H9 (cell line): ENCODE results near the gene EPB41L4A. TPM values are rescaled to one million over a fixed set of nuclear protein-coding genes. Genes with fewer than 3 reads are reported as not detected.

Experiments
- DNase-seq: peaks from one replicate; pipeline ENCODE4 v3.0.0-alpha.2; 2017
- H2AFZ ChIP-seq: one replicate; pipeline ENCODE4 v1.6.1; 2013; ENCODE audit warnings: mild to moderate bottlenecking, low read length, control low read depth, moderate library complexity
- H2AK5ac ChIP-seq: 2 replicates; pipeline ENCODE4 v1.6.1; 2013; ENCODE audit warnings: low read length, control low read depth, mixed read lengths; ENCODE audit not compliant: insufficient read length
- H2BK120ac ChIP-seq: one replicate; pipeline ENCODE4 v1.6.1; 2013; ENCODE audit warnings: low read depth, mild to moderate bottlenecking, low read length, control low read depth, inconsistent platforms; ENCODE audit not compliant: poor library complexity, severe bottlenecking
- H2BK12ac ChIP-seq: 2 replicates; pipeline ENCODE4 v1.6.1; 2013; ENCODE audit warnings: low read length, control low read depth, mixed read lengths, low read depth; ENCODE audit not compliant: insufficient read length
- H2BK15ac ChIP-seq: 2 replicates; pipeline ENCODE4 v1.6.1; 2013; ENCODE audit warnings: low read depth, low read length, control low read depth
- H2BK20ac ChIP-seq: one replicate; pipeline ENCODE4 v1.6.1; 2013; ENCODE audit warnings: low read depth, mild to moderate bottlenecking, low read length, control low read depth, inconsistent platforms; ENCODE audit not compliant: poor library complexity, severe bottlenecking
- H2BK5ac ChIP-seq: 2 replicates; pipeline ENCODE4 v1.6.1; 2013; ENCODE audit warnings: low read length, control low read depth, mixed read lengths; ENCODE audit not compliant: insufficient read length
- H3K14ac ChIP-seq: 2 replicates; pipeline ENCODE4 v1.6.1; 2013; ENCODE audit warnings: low read length, control low read depth; ENCODE audit not compliant: insufficient read depth
- H3K18ac ChIP-seq: 2 replicates; pipeline ENCODE4 v1.6.1; 2013; ENCODE audit warnings: low read depth, mild to moderate bottlenecking, mixed read lengths, low read length, control low read depth; ENCODE audit not compliant: insufficient read length
- H3K23ac ChIP-seq: 2 replicates; pipeline ENCODE4 v1.6.1; 2013; ENCODE audit warnings: low read length, control low read depth, mixed read lengths, low read depth; ENCODE audit not compliant: insufficient read length
- H3K23me2 ChIP-seq: 2 replicates; pipeline ENCODE4 v1.6.1; 2013; ENCODE audit warnings: low read depth, mild to moderate bottlenecking, mixed read lengths, low read length, control low read depth; ENCODE audit not compliant: insufficient read length, poor library complexity, severe bottlenecking
- H3K27ac ChIP-seq: 2 replicates; pipeline ENCODE4 v1.5.1; 2013; ENCODE audit warnings: low read length, control low read depth, mixed read lengths, low read depth; ENCODE audit not compliant: insufficient read length
- H3K27me3 ChIP-seq: 2 replicates; pipeline ENCODE4 v1.6.1; 2013; ENCODE audit warnings: low read length, control low read depth, inconsistent platforms; ENCODE audit not compliant: insufficient read depth
- H3K4ac ChIP-seq: 2 replicates; pipeline ENCODE4 v1.6.1; 2013; ENCODE audit warnings: low read depth, mild to moderate bottlenecking, control low read depth, inconsistent platforms, low read length, moderate library complexity
- H3K4me1 ChIP-seq: 2 replicates; pipeline ENCODE4 v1.6.1; 2013; ENCODE audit warnings: low read length, control low read depth, inconsistent platforms; ENCODE audit not compliant: insufficient read depth
- H3K4me2 ChIP-seq: 2 replicates; pipeline ENCODE4 v1.6.1; 2013; ENCODE audit warnings: low read length, control low read depth, mixed read lengths; ENCODE audit not compliant: insufficient read length, insufficient read depth
- H3K56ac ChIP-seq: 2 replicates; pipeline ENCODE4 v1.6.1; 2013; ENCODE audit warnings: low read depth, mild to moderate bottlenecking, mixed read lengths, low read length, control low read depth; ENCODE audit not compliant: insufficient read length
- H3K79me1 ChIP-seq: 2 replicates; pipeline ENCODE4 v1.6.1; 2013; ENCODE audit warnings: low read depth, mild to moderate bottlenecking, moderate library complexity, low read length, control low read depth, inconsistent platforms; ENCODE audit not compliant: insufficient read depth, poor library complexity, severe bottlenecking
- H3K79me2 ChIP-seq: 2 replicates; pipeline ENCODE4 v1.6.1; 2013; ENCODE audit warnings: low read length, control low read depth, inconsistent platforms; ENCODE audit not compliant: insufficient read depth
- H3K9ac ChIP-seq: 2 replicates; pipeline ENCODE4 v1.6.1; 2013; ENCODE audit warnings: low read length, control low read depth, mixed read lengths; ENCODE audit not compliant: insufficient read length; ENCODE audit errors: extremely low read depth
- H3K9me3 ChIP-seq: one replicate; pipeline ENCODE4 v1.6.1; 2013; ENCODE audit warnings: low read depth, low read length, inconsistent platforms; ENCODE audit not compliant: control insufficient read depth
- H3T11ph ChIP-seq: one replicate; pipeline ENCODE4 v1.6.1; 2013; ENCODE audit warnings: mild to moderate bottlenecking, low read length, control low read depth, inconsistent platforms
- H4K20me1 ChIP-seq: one replicate; pipeline ENCODE4 v1.6.1; 2013; ENCODE audit not compliant: control insufficient read depth, insufficient read length, insufficient read depth
- H4K5ac ChIP-seq: 2 replicates; pipeline ENCODE4 v1.6.1; 2013; ENCODE audit warnings: low read depth, mild to moderate bottlenecking, mixed read lengths, low read length, control low read depth; ENCODE audit not compliant: insufficient read length
- H4K8ac ChIP-seq: replicated peaks from 2 replicates; pipeline ENCODE4 v1.6.1; 2013; ENCODE audit warnings: low read length, control low read depth, mixed read lengths, low read depth; ENCODE audit not compliant: insufficient read length
- H4K91ac ChIP-seq: 2 replicates; pipeline ENCODE4 v1.6.1; 2013; ENCODE audit warnings: low read depth, mild to moderate bottlenecking, moderate library complexity, mixed read lengths, low read length, control low read depth; ENCODE audit not compliant: insufficient read length
- H3K27ac Mint-ChIP-seq, 3 experiments: 2 replicates in 2 of 3; 3 replicates in 1 of 3; pipeline ENCODE4 v1.8.0; 2020 to 2021; ENCODE audit warnings: mixed read lengths in 3 of 3, mild to moderate bottlenecking in 1 of 3, moderate library complexity in 1 of 3
- H3K27me3 Mint-ChIP-seq: 2 replicates; pipeline ENCODE4 v1.8.0; 2021; ENCODE audit warnings: low read depth, mild to moderate bottlenecking, moderate library complexity, mixed read lengths
- H3K36me3 Mint-ChIP-seq, 3 experiments: 2 replicates in 2 of 3; 3 replicates in 1 of 3; pipeline ENCODE4 v1.8.0; 2020 to 2021; ENCODE audit warnings: low read depth in 3 of 3, mixed read lengths in 3 of 3; ENCODE audit not compliant: insufficient read depth in 1 of 3
- H3K4me1 Mint-ChIP-seq, 2 experiments: 2 replicates each; pipeline ENCODE4 v1.8.0; 2020; ENCODE audit warnings: mixed read lengths in 2 of 2
- H3K4me3 Mint-ChIP-seq, 2 experiments: 2 replicates in 1 of 2; 3 replicates in 1 of 2; pipeline ENCODE4 v1.8.0; 2020 to 2021; ENCODE audit warnings: mild to moderate bottlenecking in 2 of 2, mixed read lengths in 2 of 2, moderate library complexity in 1 of 2
- H3K9me3 Mint-ChIP-seq, 2 experiments: 2 replicates in 1 of 2; 3 replicates in 1 of 2; pipeline ENCODE4 v1.8.0; 2020; ENCODE audit warnings: mild to moderate bottlenecking in 2 of 2, mixed read lengths in 2 of 2, moderate library complexity in 1 of 2
- CTCF ChIP-seq: fragments of 200-600 bp; sonication (generic); conservative IDR thresholded peaks from 3 replicates; pipeline ENCODE4 v1.8.0; 2021; ENCODE audit warnings: antibody characterized with exemption, mild to moderate bottlenecking
- total RNA-seq: library from RNA; stranded (reverse); gene quantifications from 2 replicates; pipeline ENCODE4 v1.2.1, GENCODE V29; 2021

The EPB41L4A gene
- total RNA-seq, 1 experiment from 2014 or later: 4.9 TPM

GRCh38 chr5:112257005-112257404 lies 162.1 kb downstream of the EPB41L4A start:
- Histone ChIP-seq H3T11ph (no peak overlapping the region), H3K4me2 (no peak overlapping the region)
- no peak; the same call in 2 of the 3 replicates for TF ChIP-seq CTCF

More at GRCh38 chr5:112257005-112257404, 162.1 kb downstream of the EPB41L4A start:
- H2BK15ac ChIP-seq: no peak overlapping the region
- H4K5ac ChIP-seq: no peak overlapping the region
- H3K79me2 ChIP-seq: no peaks in the 10 kb centered on the region
- no peaks in the 10 kb centered on the region for H4K20me1 ChIP-seq
- peaks cover 8 to 10% of the 10 kb centered on the region in 2 experiments for H3K4me1 Mint-ChIP-seq
- peaks cover 2% of the 10 kb centered on the region; the same call in 1 of the 2 replicates for H3K4me1 ChIP-seq
- H3K23me2 ChIP-seq: no peaks in the 10 kb centered on the region
- DNase-seq: no peak
- no peak overlapping the region for H2AK5ac ChIP-seq
- H2AFZ ChIP-seq: no peak overlapping the region
- H3K9ac ChIP-seq: no peak overlapping the region
- no peak overlapping the region for H3K4ac ChIP-seq
- H3K23ac ChIP-seq: no peak overlapping the region
- H3K9me3 ChIP-seq: no peaks in the 10 kb centered on the region
- no peak overlapping the region for H3K18ac ChIP-seq
- no peak overlapping the region for H4K8ac ChIP-seq
- H3K27me3 ChIP-seq: no peaks in the 10 kb centered on the region
- H3K27me3 Mint-ChIP-seq: no peaks in the 10 kb centered on the region
- H3K56ac ChIP-seq: no peak overlapping the region
- no peak overlapping the region for H2BK5ac ChIP-seq
- no peak overlapping the region for H3K4me3 Mint-ChIP-seq
- no peak overlapping the region for H3K27ac ChIP-seq
- H3K9me3 Mint-ChIP-seq: no peaks in the 10 kb centered on the region
- H3K79me1 ChIP-seq: no peaks in the 10 kb centered on the region
- no peak overlapping the region for H3K14ac ChIP-seq
- no peak overlapping the region for H2BK12ac ChIP-seq
- no peak overlapping the region for H4K91ac ChIP-seq
- no peak overlapping the region for H2BK120ac ChIP-seq
- H3K27ac Mint-ChIP-seq: no peak overlapping the region
- H3K36me3 Mint-ChIP-seq: no peaks in the 10 kb centered on the region
- no peak overlapping the region for H2BK20ac ChIP-seq
